C1 segment of cervical spinal cord (tissue), 14 donors: Measurements from ENCODE around the gene TMEM131.
"Not testable (repeated sequence)": the region's sequence is repeated elsewhere in the genome, so short reads cannot be mapped to it uniquely, and the experiment has no call there.

ENCODE experiments used
- DNase-seq, 14 donors: peaks; one replicate each; lab custom pipeline; 2025; lab: John Stamatoyannopoulos, UW

TMEM131 gene

DNA sequence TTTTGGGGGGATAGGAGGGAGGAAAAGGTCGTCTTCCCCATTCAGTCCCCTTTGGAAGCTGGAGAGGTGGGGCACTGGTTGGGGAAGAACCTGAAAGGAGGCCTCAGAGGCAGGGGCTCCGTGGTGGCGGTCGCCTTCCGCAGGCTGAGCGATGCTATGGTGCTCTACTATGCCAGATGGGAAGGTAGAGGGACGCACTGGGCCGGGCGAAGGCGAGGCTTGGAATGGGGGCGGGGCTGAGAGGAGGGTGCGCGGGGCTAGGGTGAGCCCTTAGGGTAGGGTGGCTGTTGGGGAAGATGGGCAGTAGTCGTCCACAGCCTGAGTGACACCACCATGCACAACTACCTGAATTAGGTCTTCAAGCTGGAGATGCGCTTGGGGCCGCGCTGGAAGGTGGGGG, 271.2 kb downstream of the TMEM131 start:
- DNase-seq: no peak

DNA sequence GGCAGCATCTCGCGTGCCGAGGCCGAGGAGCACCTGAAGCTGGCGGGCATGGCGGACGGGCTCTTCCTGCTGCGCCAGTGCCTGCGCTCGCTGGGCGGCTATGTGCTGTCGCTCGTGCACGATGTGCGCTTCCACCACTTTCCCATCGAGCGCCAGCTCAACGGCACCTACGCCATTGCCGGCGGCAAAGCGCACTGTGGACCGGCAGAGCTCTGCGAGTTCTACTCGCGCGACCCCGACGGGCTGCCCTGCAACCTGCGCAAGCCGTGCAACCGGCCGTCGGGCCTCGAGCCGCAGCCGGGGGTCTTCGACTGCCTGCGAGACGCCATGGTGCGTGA, 271.7 kb downstream of the TMEM131 start:
- no peak for DNase-seq

DNA sequence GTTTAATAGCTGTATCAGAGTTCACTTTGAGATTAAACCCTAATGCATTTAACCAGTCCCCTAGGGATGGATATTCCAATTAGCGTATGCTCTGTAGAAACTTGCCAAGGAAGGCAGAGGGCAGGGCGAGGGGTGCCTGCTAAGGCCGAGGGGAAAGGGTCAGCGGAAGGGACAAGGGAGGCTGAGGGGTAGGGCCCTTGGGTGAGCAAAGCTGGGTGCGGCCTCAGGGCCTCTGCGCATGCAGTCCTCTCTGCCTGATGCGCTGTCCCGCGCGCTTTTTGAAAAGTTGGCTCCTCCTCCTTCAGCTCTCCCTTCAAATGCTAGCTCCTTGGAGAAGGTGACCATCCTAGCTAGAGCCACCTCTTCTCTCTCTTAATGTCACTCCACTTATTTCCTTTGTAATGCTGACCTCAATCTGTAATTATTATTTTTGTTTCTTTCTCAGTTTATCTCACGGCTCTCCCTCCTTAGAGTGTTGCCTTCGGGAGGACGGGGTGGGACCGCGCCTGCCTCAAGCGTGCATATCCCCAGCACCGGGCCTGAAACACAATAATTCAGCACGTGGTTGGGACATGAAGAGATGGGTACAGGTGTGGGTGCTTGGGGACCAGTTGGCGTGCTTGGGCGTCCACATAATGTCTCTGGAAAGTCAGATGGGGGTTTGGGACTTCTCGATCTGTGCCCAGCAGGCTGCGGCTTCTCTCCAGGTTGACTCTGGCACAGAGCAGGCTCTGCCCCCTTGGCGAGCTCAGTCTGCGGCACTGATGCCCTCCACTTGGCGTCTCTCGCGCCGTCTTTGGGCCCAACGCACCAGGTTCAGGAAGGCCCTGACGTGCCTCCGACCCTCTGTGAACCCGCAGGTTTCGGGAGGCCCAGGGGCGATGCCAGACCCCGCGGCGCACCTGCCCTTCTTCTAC, 272.3 kb downstream of the TMEM131 start:
- DNase-seq: no peak

DNA sequence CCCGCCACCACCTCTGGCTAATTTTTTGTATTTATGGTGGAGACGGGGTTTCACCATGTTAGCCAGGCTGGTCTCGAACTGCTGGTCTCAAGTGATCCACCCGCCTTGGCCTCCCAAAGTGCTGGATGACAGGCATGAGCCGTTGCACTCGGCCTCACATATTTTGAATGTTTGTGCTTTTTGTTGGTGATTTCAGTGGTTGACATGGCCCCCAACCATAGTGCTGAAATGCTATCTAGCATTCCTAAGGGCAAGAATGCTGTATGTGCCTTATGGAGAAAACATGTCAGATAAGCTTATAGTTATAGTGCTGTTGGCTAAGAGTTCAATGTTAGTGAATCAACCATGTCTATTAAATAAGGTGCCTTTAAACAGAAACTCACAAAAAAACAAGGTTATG, 273.5 kb downstream of the TMEM131 start:
- no peak for DNase-seq

DNA sequence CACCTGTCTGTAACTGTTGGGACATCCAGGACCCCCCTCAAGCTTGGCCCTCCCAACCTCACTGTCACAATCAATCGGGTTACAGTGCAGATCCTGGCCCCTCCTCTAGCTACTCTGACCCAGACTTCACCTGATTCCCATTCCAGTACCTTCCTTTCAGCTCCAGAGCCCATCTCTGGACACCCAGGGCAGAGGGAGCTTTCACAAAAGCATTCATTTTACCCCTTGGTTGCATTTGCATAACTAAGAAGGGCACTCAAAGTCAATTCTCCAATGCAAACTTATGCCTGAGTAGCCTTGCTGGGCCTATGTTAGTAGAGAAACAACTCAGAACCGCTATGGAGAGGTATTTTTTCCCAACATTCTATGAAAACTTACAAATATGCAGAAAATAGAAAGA, 275.0 kb downstream of the TMEM131 start:
- no peak for DNase-seq

DNA sequence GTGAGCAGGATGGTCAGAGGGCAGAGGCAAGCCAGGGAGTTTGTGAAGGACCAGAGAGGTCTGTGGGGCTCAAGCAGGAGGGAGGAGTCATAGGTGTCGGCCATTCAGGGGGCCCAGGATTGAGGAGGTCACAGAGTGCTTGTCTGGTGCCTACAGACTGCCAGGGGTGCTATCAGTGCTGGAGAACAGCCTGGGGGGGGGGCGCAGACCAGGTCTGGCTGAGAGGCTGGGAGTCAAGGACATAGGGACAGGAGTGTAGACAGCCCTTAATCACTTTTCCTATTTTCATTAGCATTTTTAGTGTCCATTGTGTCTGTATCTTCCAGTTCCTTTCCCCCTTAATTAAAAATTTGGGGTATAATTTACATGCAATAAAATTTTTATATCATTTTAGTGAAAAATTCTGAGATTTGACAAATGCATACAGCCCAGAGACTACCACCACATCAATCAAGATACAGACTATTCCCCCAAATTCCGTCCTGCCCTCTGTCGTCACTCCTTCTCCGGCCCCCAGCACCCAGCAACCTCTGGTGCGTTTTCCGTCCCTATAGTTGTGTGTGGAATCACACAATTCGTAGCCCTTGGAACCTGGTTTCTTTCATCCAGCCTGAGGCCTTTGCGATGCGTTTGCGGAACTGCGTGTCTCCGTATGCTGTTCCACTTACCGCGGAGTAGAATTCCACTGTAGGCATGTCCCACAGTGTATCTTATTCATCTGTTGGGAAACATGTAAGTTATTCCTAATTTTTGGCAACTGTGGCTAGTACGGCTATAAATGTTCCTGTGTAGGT, 276.2 kb downstream of the TMEM131 start:
- DNase-seq: no peak

- DNase-seq: no peak
Measured at GRCh38 chr2:97718942-97719341, 276.8 kb downstream of the TMEM131 start.

DNA sequence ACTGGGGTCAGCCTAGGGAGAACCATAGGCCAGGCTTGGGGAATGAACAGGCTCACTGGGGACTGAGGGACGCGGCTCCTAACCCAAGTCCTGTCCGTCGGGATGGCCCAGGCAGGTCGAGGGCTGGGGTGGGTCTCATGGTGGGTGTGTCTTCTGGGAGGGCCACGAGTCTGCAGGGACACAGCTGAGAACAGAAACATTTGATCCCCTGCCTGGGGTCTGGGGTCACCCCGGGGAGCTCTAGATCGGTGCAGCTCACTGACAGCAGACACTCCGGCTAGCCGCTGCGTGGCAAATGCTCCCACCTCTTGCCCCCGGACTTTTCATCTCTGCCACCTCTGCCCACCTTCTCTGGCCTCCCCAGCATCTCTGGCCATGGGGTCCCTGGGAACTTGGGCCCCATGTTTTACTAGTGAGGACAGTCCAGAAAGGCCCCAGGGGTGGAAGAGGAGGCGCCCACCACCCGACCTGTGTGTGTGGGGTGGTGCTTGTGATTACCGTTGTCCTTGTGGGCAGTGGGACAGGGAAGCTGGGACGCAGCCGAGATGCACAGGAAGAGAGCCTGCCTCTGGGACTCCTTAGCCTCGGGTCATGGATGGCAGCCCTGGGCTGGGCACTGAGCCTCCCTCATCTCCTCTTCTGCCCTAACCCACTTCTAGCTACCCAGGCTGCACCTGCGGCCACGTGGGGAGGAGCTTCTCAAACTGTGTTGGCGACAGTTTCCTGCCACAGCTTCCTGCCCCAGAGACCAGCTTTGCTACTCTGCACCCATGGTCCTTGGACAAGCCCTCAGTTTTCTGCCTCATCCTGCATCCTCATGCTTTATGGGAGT, 277.5 kb downstream of the TMEM131 start:
- no peak for DNase-seq

DNA sequence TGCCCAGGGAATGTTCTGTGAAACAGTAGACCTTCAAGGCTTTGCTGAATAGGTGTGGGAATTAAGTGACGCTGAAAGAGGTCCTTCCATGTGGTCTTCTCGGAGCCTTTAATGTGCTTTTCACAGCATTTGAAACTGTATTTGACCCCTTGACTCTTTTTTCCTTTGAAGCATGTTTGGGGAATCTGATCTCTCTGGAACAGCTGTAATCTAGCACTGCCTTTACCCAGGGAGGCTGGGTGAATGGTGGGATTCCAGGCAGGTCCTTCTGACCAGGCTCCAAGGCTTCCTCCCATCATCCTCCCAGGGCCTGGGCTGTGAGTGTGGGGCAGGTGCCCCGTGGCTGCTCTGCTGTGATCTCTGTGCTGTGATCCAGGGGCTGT, 278.1 kb downstream of the TMEM131 start:
- DNase-seq: no peak

DNA sequence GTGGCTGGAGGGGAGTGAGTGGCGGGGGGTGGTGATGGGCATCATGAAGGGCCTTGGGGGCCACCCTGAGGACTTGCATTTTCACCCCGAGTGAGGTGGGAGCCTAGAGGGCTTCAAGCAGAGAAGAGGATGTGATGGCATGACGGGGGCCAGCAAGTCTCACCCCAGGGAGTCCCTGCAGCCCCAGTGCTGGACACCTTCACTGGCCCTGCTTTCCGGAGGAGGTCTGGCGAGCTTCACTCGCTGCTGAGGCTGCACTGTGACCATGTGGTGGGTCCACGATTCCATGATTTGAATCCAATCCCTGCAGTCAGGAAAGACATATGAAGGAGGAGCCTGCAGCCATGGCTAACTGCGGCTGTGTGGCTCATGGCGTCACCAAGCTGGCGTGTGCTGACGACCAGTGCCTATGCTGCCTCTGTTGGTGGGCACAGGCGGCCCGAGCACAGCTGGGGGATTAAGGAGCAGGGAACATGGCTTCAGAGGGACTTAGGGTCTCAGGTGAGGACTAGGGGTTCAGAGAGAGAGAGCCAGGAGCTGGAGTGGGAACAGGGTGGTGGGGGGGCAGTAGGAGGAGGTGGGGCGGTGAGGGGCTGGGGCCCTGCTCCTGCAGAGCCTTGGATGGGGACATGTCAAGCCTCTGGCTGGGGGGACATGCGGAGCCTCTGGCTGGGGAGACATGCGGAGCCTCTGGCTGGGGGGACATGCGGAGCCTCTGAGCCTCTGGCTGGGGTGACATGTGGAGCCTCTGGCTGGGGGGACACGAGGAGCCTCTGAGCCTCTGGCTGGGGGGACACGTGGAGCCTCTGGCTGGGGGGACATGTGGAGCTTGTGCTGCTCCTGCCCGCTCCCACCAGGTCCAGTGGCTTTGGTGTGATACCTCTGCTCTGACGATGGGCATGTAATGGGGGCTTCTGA, 278.8 kb downstream of the TMEM131 start:
- no peak for DNase-seq

GRCh38 chr2:97715951-97716694, 279.6 kb downstream of the TMEM131 start:
- no peak for DNase-seq

DNA sequence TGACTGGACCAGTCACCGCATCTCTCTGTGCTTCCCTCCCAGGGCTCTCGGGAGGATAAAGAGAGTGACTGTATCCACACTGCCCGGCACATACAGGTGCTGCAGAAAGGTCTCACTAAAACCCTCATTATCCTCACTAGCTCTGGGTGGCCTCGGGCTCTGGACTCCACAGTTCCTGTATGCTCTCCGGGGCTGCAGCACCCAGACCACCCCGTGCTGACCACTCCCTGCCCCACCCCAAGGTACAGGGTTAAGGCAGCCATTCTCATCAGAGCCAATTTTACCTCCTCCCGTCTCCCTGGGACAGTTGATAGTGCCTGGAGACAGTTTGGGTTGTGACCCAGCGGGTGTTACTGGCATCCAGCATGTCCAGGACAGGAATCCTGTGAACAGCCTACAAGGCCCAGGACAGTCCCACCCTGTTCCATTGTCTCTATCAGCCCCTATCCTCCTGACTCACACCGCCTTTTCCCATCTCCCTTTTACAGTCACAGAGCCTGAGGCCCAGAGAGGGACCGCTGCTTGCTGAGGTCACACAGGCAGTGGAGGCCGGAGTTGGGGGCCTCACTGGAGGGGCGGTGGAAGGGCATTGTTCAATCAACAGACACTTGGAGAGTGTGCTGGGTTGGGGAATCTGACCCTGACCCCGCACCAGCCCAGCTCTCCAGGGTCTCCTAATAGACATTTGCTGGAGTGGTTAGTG, 280.6 kb downstream of the TMEM131 start:
- DNase-seq: no peak

- no peak for DNase-seq
Measured at GRCh38 chr2:97714084-97714949, 281.4 kb downstream of the TMEM131 start.

- DNase-seq: no peak
Measured at GRCh38 chr2:97713296-97714083, 282.3 kb downstream of the TMEM131 start, which contains the start of gene ZAP70. TSS of gene ZAP70 (plus strand) at chr2:97713576. CDS start at chr2:97724037, 10,461 bp downstream.

DNA sequence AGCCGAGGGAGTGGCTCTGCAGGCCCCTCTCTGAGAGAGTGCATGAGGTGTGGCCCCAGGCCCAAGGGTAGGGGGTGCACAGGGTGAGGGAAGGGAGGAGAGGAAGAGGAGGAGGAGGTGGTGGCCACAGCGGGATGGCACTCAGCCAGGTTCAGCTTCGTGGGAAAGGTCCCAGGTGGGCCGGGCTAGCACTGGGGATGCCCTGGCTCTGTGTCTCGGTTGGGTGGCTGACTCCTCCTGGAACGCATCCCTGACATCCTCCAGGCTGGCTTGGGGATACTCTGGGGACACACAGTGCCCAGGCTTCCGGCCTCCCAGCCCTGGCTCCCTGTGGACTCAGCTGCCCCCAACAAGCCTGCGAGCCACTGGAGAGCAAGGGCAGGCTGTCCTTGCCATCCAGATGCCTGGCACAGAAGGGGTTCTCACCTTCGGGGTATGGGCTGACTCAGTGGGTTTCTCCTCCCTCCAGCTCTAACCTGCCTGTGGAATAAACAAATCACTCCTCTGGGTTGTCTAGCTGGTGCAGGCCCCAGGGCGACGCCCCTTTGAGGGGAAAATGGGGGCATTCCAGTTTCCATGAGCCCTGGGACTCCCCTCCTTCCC, 283.0 kb downstream of the TMEM131 start:
- no peak for DNase-seq

GRCh38 chr2:97712175-97712574, 283.6 kb downstream of the TMEM131 start:
- DNase-seq: not testable (repeated sequence)

DNA sequence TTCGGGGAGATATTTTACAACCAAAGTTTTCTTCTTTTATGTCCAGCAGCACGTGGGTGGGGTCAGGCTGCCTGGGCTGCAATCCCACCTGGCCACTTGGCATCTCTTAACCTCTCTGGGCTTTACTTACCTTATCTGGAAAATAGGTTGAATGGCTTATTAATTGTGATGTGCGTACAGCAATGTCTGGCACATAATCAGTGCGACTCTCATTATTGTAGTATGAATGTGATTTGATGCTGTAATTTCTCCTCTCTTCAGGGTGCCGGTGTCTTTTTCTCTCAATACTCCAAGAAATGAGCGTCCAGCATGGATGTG, 284.4 kb downstream of the TMEM131 start:
- DNase-seq: no peak
